Central memory CD8-positive, alpha-beta T cell (primary cell): ENCODE results near the gene PDK2.

Source experiments
- ATAC-seq: fragments of 150-1000 bp; cut with Tn5 transposase; replicated peaks from 2 replicates; pipeline ENCODE4 v1.10.0; 2022; ENCODE audit warnings: mild to moderate bottlenecking, moderate FRiP score, moderate number of reproducible peaks; ENCODE audit not compliant: poor library complexity, severe bottlenecking; ENCODE audit errors: extremely low read depth
- DNase-seq, 2 donors: peaks; one replicate each; pipeline ENCODE4 v3.0.0; 2021; ENCODE audit warnings: low spot score in 2 of 2
- H3K27ac Mint-ChIP-seq: one replicate; pipeline ENCODE4 v1.8.0; 2022; ENCODE audit warnings: low read depth, mild to moderate bottlenecking, moderate library complexity, mixed read lengths
- H3K27me3 Mint-ChIP-seq: one replicate; pipeline ENCODE4 v1.8.0; 2022; ENCODE audit warnings: mixed read lengths
- H3K36me3 Mint-ChIP-seq: one replicate; pipeline ENCODE4 v1.8.0; 2022; ENCODE audit warnings: mild to moderate bottlenecking, moderate library complexity, mixed read lengths; ENCODE audit not compliant: insufficient read depth
- H3K4me1 Mint-ChIP-seq: one replicate; pipeline ENCODE4 v1.8.0; 2022; ENCODE audit warnings: mixed read lengths
- H3K4me3 Mint-ChIP-seq: one replicate; pipeline ENCODE4 v1.8.0; 2022; ENCODE audit warnings: mild to moderate bottlenecking, moderate library complexity, mixed read lengths
- H3K9me3 Mint-ChIP-seq: one replicate; pipeline ENCODE4 v1.8.0; 2022; ENCODE audit warnings: mixed read lengths

PDK2 gene

DNA sequence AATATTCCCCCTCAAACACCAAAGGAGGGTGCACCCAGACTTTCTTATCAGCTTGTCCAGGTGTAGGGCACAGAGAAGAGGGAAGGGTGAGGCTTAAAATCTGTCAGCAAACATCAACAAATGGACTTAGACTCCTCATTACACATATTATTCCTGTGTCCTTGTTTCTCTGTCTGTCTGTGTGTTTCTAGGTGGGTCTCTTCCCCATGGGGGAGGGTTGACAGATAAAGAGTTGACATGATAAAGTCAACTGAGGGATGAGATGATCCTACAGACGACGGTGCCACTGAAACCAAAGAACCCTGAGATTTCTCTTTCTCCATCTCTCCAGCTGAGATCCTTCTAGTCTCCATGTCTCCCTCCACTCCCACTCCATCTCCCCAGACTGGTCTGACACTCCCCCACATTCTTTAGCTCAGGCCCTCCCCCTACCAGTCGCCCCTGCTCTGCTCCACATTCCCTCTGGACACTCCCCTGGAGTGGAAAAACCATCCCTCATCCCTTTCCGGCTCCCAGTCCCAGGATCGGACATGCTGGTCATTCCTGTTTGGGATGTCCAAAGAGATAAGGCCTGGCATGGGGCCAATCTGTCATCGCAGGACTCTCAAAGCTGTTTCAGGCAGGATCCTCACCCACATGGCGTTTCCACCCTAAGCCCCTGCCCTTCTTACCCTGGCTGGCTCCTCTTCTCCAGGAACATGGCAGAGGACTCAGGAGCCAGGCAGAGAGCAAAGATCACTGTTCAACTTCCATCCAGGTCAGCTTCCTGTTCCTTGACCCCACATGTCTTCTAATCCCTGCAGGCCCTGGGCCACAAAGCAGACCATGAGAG, 42.1 kb upstream of the PDK2 start:
- Mint-ChIP-seq H3K4me1 (peaks cover 23% of the 10 kb centered on the region), H3K4me3 (no peak overlapping the region), H3K27me3 (no peaks in the 10 kb centered on the region), H3K9me3 (no peaks in the 10 kb centered on the region), H3K27ac (no peak overlapping the region), H3K36me3 (no peaks in the 10 kb centered on the region)
- ATAC-seq (no peak), DNase-seq (no peak)

DNA sequence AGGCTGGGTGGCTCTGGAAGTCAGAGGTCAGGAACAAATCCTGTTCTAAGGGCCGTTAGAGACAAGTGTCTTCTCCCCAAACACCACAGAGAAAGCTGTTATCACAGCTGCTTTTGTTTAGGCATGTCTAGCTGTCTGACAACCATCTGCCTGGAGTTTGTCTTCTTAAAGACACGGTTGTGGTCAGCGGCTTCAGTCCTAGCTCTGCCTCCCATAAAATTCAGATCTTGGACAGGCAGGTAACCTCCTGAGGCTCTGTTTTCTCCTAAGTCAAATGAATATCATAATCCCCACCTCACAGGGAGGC, 41.5 kb upstream of the PDK2 start:
- no peak for DNase-seq
- Mint-ChIP-seq H3K4me3 (no peak overlapping the region), H3K4me1 (peaks cover 24% of the 10 kb centered on the region)

DNA sequence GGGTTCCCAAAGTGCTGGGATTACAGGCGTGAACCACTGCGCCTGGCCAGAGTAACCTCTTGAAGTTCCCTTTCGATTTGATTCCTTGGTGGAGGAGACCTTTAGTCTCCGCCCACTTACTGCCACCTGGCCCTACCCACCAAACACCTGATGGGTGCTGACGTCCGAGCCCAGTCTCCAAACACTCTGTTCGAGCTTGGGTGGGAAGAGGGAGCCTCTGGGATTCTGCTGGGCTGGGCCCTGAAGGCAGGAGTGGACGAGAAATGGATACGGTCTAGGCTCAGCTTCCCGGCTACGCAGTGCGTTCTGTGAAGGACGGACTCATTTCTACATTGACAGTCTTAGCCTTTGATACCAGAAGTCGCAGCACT, 40.1 kb upstream of the PDK2 start:
- peaks cover 24% of the 10 kb centered on the region for H3K4me1 Mint-ChIP-seq
- H3K27ac Mint-ChIP-seq, result peak overlapping the region; percentile 69
- no peaks in the 10 kb centered on the region for H3K36me3 Mint-ChIP-seq
- ATAC-seq, result no peak
- DNase-seq, result no peak
- H3K9me3 Mint-ChIP-seq, result no peaks in the 10 kb centered on the region
- no peaks in the 10 kb centered on the region for H3K27me3 Mint-ChIP-seq
- peak overlapping the region; percentile 88 for H3K4me3 Mint-ChIP-seq

More for the DNA sequence above, 41.5 kb upstream of the PDK2 start:
- Mint-ChIP-seq H3K27me3 (no peaks in the 10 kb centered on the region), H3K36me3 (no peaks in the 10 kb centered on the region), H3K9me3 (no peaks in the 10 kb centered on the region), H3K27ac (no peak overlapping the region)
- no peak for ATAC-seq

DNA sequence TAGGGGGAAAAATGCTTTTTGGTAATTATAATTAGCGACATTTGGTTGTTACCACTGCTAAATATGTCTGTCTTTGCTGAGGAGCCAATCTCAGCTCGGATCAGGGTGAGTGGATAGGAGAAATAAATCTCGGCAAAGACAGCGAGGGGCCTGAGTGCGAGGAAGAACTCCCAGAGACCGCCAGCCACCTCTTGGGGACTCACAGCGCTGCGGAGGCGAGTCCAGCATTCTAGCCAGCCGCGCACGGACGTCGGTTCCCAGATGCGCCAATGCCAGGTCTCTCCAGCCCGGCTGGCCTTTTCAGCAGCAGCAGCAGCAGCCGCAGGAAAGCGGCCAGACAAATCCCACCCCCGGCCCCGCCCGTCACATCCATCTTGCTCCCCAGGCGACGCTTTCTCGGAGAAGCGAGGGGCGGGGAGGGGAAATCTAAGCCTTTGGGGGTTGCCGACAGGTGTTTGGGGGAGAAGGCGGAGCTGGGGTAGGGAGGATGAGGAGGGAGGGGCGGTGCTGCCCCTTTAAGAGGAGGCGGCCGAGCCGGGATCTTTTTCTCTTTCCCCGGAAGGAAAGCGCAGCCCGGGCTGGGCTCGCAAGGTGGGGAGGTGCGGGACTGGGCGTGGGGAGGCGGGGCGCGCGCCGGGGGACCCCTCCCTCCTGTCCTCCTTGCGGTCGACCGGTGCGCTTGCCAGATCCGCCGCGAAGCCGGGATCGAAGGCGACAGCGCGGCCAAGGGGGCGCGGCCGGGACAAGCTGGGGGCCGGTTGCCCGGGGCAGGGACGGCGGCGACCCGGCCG, 39.5 kb upstream of the PDK2 start, which contains the start of gene ITGA3:
Gene ITGA3, plus strand, starts transcription at position 685 of the 791 bp plus-strand sequence. CDS start 330 bp downstream, outside the sequence.
- no peaks in the 10 kb centered on the region for H3K9me3 Mint-ChIP-seq
- H3K4me3 Mint-ChIP-seq, result peak within 1 kb of the TSS; percentile 88

DNA sequence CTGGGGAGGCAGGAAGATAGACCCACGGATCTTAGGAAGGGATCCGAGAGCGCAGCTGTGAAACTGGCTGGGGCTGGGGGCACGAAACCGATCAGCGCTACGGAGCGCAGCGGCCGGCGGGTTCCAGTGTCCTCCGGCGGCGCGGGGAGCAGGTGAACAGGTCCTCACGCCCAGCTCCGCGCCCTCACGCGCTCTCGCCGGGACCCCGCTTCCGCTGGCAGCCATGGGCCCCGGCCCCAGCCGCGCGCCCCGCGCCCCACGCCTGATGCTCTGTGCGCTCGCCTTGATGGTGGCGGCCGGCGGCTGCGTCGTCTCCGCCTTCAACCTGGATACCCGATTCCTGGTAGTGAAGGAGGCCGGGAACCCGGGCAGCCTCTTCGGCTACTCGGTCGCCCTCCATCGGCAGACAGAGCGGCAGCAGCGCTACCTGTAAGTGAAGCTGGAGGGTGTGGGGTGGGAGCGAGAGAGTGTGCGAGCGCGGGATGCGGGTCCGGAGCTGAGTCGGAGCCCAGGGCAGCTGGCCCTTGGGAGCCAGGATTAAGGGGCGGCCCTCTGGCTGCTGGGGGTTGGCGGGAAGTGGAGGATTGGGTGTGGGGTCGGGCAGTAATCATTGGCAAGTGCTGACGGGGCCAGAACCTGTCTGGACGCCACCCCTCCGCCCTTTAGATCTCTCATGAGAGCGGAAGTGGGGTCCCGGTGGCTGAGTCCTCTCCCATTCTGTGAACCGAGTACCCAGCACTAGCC, 38.8 kb upstream of the PDK2 start:
- H3K4me3 Mint-ChIP-seq, result peak overlapping the region; percentile 88
- peak overlapping the region; percentile 44 for H3K27ac Mint-ChIP-seq
- H3K36me3 Mint-ChIP-seq, result no peaks in the 10 kb centered on the region
- H3K4me1 Mint-ChIP-seq, result peaks cover 19% of the 10 kb centered on the region
- ATAC-seq (peak; percentile 65), DNase-seq (peak in 1 of 2 donors; percentile 30)
- no peaks in the 10 kb centered on the region for H3K27me3 Mint-ChIP-seq
- no peaks in the 10 kb centered on the region for H3K9me3 Mint-ChIP-seq

More for the DNA sequence above, 39.5 kb upstream of the PDK2 start, which contains the start of gene ITGA3:
- peaks cover 24% of the 10 kb centered on the region for H3K4me1 Mint-ChIP-seq
- H3K27ac Mint-ChIP-seq, result peak within 1 kb of the TSS; percentile 69
- ATAC-seq (peak; percentile 54), DNase-seq (no peak)
- no peaks in the 10 kb centered on the region for H3K27me3 Mint-ChIP-seq
- no peaks in the 10 kb centered on the region for H3K36me3 Mint-ChIP-seq

DNA sequence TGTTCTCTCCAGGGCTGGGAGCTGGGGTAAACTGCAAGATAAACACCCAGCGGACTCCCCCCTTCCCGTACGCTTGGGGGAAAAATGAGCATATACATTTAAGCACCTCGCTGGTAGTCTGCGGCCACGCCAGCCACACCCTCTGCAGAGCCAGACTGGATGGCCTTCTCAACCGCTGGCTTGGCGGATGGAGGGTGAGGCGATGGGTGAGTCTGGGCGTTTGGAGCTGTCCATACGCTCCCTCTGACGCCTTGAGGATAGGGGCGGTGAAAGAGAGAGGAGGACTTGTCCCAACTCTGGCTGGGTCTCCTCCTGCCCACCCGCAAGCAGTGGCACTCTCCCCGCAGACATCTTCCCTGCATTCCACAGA, 38.2 kb upstream of the PDK2 start:
- Mint-ChIP-seq H3K9me3 (no peaks in the 10 kb centered on the region), H3K36me3 (no peaks in the 10 kb centered on the region), H3K27ac (no peak overlapping the region), H3K4me3 (peak overlapping the region; percentile 88), H3K27me3 (no peaks in the 10 kb centered on the region), H3K4me1 (peaks cover 16% of the 10 kb centered on the region)
- no peak for DNase-seq
- no peak for ATAC-seq

DNA sequence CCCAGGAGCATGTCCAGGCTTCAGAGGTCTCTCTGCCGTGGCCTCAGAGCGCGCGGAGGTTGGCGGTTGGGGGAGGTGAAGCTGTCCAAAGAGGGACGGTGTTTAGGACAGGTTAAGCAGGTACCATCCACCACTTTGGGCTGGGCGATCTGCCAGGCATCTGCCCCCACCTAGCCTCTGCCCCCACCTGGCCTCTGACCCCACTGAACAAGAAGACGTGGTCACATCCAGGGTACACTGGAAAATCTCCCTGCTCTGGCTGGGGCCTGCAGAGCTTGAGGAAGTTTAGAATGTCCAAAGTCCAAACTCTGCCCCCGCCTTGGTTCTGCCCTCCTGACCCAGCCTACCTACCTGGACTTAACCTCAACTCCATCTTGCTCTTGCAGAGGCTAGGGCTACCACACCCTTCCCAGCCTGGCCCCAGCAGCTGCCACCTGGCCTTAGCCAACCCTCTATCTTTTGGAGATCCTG, 37.6 kb upstream of the PDK2 start:
- Mint-ChIP-seq H3K9me3 (no peaks in the 10 kb centered on the region), H3K36me3 (no peaks in the 10 kb centered on the region), H3K4me3 (peak overlapping the region; percentile 88), H3K4me1 (peaks cover 16% of the 10 kb centered on the region), H3K27ac (peak overlapping the region; percentile 36), H3K27me3 (no peaks in the 10 kb centered on the region)
- ATAC-seq (no peak), DNase-seq (no peak)

DNA sequence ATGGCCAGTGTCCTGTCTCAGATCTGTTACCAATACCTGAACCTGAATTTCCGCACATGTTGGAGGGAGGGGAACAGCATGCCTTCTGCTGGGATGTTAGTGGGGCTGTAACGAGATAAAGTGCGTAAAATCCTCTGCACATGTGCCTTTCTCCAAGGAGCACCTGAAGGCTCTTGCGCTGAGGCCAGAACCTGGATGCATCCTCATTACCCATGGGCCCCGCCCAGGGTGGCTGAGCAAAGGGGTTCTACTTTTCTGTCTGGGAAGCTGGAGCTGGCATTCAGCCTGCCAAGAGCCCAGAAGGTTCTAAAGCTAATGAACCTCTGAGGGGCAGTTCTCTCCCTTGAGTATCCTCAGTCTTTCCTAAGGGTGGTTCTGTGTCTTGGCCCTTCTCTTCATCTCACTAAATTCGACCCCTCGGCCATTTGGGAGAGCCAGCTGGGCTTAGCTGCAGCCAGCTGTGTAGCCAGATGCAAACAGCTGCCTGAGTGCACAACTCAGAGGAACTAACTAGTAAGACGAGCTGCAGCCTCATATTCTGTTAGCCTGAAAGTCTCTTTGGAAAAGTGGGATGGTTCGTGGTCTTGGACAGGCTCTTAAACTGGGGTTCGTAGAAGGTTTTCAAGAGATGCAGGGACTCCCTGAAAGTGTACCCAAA, 36.7 kb upstream of the PDK2 start:
- DNase-seq (no peak), ATAC-seq (no peak)
- no peaks in the 10 kb centered on the region for H3K9me3 Mint-ChIP-seq
- no peaks in the 10 kb centered on the region for H3K36me3 Mint-ChIP-seq
- no peak overlapping the region for H3K27ac Mint-ChIP-seq
- peak overlapping the region; percentile 88 for H3K4me3 Mint-ChIP-seq
- peaks cover 16% of the 10 kb centered on the region for H3K4me1 Mint-ChIP-seq
- no peaks in the 10 kb centered on the region for H3K27me3 Mint-ChIP-seq

DNA sequence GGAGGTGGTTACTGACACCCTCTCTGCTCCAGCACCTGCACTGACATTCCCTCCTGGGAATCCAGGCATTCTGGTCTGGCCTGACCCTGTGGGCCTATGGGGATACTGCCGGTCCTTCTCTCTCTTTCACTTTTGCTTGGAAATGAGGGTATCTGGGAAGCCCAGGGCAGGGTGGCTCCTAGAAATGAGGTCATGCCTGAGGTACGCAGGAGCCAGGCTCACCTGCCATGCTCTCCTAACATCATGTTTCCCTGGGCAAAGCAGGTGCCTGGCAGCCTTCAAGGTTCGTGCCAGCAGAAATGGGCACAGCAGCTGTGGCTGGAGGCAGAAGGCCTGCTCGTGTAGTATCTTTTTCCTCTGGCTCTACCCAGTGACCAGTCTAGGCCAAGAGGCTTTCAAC, 35.9 kb upstream of the PDK2 start:
- no peak for ATAC-seq
- DNase-seq, result no peak
- Mint-ChIP-seq H3K36me3 (no peaks in the 10 kb centered on the region), H3K4me1 (peaks cover 16% of the 10 kb centered on the region), H3K4me3 (no peak overlapping the region), H3K27me3 (no peaks in the 10 kb centered on the region), H3K27ac (no peak overlapping the region), H3K9me3 (no peaks in the 10 kb centered on the region)

DNA sequence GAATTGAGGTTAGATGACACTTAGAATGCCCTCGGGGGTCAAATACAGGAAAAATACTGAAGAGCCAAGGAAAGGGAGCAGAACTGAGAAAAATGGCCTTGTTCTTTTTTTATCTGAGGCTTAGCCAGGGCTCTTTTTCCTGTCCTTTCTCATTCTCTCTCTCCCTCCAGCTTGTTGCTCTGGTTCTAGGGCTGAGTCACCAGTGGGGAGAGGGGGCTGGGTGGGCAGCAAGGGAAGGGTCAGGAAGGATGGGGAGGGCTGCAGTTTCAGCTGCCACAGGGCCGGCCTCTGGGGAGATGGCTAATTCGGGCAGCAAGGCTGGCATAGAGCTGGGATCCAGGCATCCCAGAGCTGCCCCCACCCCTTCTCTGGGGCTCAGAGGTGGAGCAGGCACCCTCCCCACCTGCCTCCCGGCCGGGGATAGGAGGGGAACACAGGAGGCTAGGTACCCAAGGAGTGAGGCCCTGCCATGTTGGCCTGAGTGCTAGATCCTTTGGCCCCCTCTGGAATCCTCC, 35.3 kb upstream of the PDK2 start:
- Mint-ChIP-seq H3K4me1 (peaks cover 17% of the 10 kb centered on the region), H3K27ac (no peak overlapping the region), H3K9me3 (no peaks in the 10 kb centered on the region), H3K4me3 (no peak overlapping the region), H3K36me3 (no peaks in the 10 kb centered on the region), H3K27me3 (no peaks in the 10 kb centered on the region)
- ATAC-seq (no peak), DNase-seq (no peak)

DNA sequence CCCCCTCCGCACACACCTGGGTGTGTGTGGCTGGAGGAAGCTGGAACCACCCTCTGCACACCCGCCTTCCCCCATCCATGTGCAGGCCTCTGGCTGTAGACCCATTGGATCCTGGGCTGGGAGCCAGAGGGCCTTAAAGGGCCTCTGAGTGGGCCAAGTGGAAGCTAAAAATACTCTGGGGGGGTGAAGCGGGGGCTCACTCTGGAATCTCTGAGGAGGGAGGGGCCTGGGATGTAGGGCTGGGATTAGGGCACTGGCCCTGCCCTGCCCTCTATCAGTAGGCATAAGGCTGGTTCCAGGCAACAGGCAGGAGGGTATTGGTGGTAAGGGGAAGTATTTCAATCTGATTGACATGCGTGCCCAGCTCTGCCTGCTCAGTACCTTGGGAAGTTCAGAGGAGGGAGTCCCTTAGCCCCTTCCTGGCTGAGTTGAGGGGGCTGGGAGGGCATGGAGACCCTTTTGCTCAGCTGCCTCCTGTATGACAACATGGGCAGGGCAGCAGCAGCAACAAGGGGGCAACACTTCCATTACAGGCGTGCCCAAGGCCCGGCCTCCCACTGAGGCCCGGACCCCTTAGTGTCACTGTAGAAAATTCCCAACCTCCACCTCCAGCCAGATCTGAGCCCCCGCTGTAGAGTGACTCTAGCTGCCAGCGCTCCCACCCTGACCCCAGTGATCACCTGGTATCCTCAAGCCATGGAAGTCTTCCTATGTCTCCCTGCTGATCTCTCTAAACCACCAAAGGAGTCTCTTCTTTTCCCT, 34.0 kb upstream of the PDK2 start:
- H3K36me3 Mint-ChIP-seq, result peaks cover 1% of the 10 kb centered on the region
- ATAC-seq (no peak), DNase-seq (no peak)
- H3K4me3 Mint-ChIP-seq, result no peak overlapping the region
- no peak overlapping the region for H3K27ac Mint-ChIP-seq
- no peaks in the 10 kb centered on the region for H3K27me3 Mint-ChIP-seq
- H3K9me3 Mint-ChIP-seq, result no peaks in the 10 kb centered on the region
- H3K4me1 Mint-ChIP-seq, result peaks cover 12% of the 10 kb centered on the region
